Activated CD8-positive, alpha-beta memory T cell treated with anti-CD3 and anti-CD28 coated beads for 48 hours (primary cell): Measurements from ENCODE around the gene IDNK.

Source experiments
- DNase-seq, 3 experiments: peaks; one replicate each; pipeline ENCODE4 v3.0.0-alpha.2; 2020; ENCODE audit warnings: low read depth in 2 of 3, low spot score in 2 of 3

The IDNK gene

GRCh38 chr9:83688921-83689320 lies 66.0 kb downstream of the IDNK start:
- DNase-seq: no peak

- no peak for DNase-seq
Measured at GRCh38 chr9:83691492-83691891, 68.5 kb downstream of the IDNK start.
